ENCODE measurements around the gene FGFRL1. TPM values are rescaled to one million over a fixed set of nuclear protein-coding genes. Genes with fewer than 3 reads are reported as not detected.

The FGFRL1 gene
- total RNA-seq, 1 donor from 2014 or later = 5.2 TPM

DNA sequence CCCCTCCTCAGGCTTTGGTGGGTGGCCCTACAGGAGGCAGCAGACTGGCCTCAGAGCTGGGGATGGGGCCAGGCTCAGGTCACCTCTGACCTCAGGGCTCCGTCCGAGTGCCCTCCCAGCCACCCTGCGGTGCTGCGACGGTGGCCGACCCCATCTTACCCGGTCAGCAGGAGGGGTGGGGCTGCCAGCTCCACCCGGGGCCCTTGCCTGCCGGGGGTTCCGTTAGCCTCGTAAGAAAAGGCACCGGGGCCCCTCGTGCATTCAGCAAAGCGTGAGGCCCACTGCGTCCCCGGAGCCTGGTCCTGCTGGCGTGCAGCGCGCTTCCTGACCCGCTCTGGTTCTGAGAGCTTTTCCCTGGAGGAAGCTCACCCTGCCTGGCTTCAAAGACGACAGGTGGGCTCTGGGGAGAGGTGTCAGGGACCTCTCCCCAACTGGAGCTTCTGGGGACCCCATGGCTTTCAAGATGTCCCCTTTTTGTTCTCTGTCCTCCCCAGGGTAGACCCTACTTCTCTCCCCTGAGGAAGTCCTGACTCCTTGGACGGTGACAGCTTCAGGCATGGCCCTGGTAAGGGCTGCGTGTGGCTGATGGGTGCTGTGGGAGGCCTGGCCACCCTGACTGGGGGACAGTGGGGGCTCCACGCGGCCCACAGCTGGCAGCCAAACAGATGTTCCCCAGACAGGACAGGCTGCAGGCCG lies 15.9 kb downstream of the FGFRL1 start:
- TF ChIP-seq, protein P1, sequence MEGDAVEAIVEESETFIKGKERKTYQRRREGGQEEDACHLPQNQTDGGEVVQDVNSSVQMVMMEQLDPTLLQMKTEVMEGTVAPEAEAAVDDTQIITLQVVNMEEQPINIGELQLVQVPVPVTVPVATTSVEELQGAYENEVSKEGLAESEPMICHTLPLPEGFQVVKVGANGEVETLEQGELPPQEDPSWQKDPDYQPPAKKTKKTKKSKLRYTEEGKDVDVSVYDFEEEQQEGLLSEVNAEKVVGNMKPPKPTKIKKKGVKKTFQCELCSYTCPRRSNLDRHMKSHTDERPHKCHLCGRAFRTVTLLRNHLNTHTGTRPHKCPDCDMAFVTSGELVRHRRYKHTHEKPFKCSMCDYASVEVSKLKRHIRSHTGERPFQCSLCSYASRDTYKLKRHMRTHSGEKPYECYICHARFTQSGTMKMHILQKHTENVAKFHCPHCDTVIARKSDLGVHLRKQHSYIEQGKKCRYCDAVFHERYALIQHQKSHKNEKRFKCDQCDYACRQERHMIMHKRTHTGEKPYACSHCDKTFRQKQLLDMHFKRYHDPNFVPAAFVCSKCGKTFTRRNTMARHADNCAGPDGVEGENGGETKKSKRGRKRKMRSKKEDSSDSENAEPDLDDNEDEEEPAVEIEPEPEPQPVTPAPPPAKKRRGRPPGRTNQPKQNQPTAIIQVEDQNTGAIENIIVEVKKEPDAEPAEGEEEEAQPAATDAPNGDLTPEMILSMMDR (IDR thresholded peaks at IDR 0.05; ENCODE audit: unreplicated experiment) = no peak
- Mint-ChIP-seq H3K27me3 (ENCODE audit: unreplicated experiment) (peaks cover 12% of the 10 kb centered on the region), H3K4me3 (ENCODE audit: unreplicated experiment) (no peak overlapping the region), H3K4me1 (ENCODE audit: unreplicated experiment) (no peaks in the 10 kb centered on the region), H3K9me3 (ENCODE audit: unreplicated experiment) (no peaks in the 10 kb centered on the region), H3K27ac (ENCODE audit: unreplicated experiment) (no peak overlapping the region), H3K36me3 (ENCODE audit: low read depth, unreplicated experiment) (peaks cover 3% of the 10 kb centered on the region)
- DNase-seq (ENCODE audit: low spot score) = no peak

DNA sequence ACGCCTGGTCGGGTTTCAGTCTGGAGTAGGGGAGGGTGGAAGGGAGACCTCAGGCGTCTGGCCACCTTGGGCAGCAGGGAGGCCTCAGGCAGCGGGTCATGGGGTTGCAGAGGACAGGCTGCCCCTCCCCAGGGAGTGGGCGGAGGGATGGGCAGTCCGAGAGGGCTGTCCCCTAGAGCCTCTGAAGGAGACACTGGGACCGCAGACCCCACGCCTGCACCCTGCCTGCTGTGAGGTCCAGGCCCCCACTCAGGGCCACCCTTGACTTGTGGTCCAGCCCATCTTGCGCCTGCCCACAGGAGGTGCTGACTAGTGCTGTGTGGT lies 16.5 kb downstream of the FGFRL1 start:
- H3K36me3 Mint-ChIP-seq (ENCODE audit: low read depth, unreplicated experiment) = peaks cover 3% of the 10 kb centered on the region
- no peak overlapping the region for H3K4me3 Mint-ChIP-seq (ENCODE audit: unreplicated experiment)
- TF ChIP-seq, protein P1 (IDR thresholded peaks at IDR 0.05; ENCODE audit: unreplicated experiment) = no peak
- no peak for DNase-seq (ENCODE audit: low spot score)
- H3K9me3 Mint-ChIP-seq (ENCODE audit: unreplicated experiment) = no peaks in the 10 kb centered on the region
- H3K4me1 Mint-ChIP-seq (ENCODE audit: unreplicated experiment) = no peaks in the 10 kb centered on the region
- H3K27ac Mint-ChIP-seq (ENCODE audit: unreplicated experiment) = no peak overlapping the region
- H3K27me3 Mint-ChIP-seq (ENCODE audit: unreplicated experiment) = peaks cover 12% of the 10 kb centered on the region

DNA sequence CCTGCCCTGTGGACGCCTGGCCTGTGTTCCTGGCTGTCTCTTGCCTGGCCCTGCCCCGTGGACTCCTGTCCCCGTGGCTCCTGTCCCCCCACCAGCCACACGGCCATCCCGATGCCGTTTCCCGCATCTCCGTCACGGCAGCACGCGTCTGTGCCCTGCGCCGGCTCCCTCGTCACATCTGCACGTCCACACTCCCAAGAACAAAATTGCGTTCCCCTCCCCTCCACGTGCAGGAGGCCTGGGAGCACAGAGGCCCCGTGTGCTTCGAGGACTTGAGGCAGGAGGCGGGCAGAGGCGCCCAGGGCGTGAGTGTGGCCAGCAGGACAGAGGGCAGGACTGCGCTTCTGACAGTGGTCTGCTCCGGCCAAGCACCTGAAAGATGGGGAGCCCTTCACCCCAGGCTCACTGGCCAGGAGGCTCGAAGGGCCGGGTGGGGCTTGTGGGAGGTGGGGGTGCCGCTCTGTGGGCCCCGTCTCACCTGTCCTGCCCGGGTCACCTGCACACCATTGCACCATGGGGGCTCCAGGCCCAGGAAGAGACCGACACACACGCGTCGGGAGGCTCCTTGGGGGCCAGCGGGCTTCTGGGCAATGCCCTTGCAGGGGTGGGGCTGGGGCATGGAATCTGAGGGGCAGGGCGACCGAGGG lies 17.3 kb downstream of the FGFRL1 start:
- Mint-ChIP-seq H3K36me3 (ENCODE audit: low read depth, unreplicated experiment) (peaks cover 3% of the 10 kb centered on the region), H3K9me3 (ENCODE audit: unreplicated experiment) (no peaks in the 10 kb centered on the region), H3K27me3 (ENCODE audit: unreplicated experiment) (peaks cover 12% of the 10 kb centered on the region), H3K27ac (ENCODE audit: unreplicated experiment) (no peak overlapping the region), H3K4me3 (ENCODE audit: unreplicated experiment) (no peak overlapping the region), H3K4me1 (ENCODE audit: unreplicated experiment) (no peaks in the 10 kb centered on the region)
- DNase-seq (ENCODE audit: low spot score) = no peak
- TF ChIP-seq, protein P1 (IDR thresholded peaks at IDR 0.05; ENCODE audit: unreplicated experiment) = no peak

DNA sequence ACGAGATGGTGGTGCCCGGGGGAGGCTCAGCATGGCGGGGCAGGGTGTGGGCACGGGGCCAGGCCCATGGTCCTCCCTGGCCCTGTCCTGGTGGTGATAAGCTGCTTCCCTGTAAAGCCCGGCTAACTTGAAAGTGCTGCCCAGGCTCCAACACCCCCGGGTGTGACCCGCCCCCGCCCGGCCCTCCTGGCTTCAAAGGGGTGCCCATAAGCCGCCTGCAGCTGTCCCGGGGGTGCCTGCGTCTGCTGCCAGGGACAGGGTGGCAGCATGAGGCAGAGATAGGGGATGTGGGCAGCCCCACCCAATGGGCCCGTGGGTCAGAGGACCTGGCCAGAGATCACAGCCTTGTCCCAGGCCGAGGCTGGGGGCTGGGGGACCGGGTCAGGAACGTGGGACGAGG lies 18.1 kb downstream of the FGFRL1 start:
- TF ChIP-seq, protein P1 (IDR thresholded peaks at IDR 0.05; ENCODE audit: unreplicated experiment) = no peak
- H3K4me1 Mint-ChIP-seq (ENCODE audit: unreplicated experiment) = no peaks in the 10 kb centered on the region
- H3K4me3 Mint-ChIP-seq (ENCODE audit: unreplicated experiment) = no peak overlapping the region
- no peak overlapping the region for H3K27ac Mint-ChIP-seq (ENCODE audit: unreplicated experiment)
- no peak for DNase-seq (ENCODE audit: low spot score)
- no peaks in the 10 kb centered on the region for H3K9me3 Mint-ChIP-seq (ENCODE audit: unreplicated experiment)
- peaks cover 3% of the 10 kb centered on the region for H3K36me3 Mint-ChIP-seq (ENCODE audit: low read depth, unreplicated experiment)
- H3K27me3 Mint-ChIP-seq (ENCODE audit: unreplicated experiment) = peaks cover 12% of the 10 kb centered on the region

DNA sequence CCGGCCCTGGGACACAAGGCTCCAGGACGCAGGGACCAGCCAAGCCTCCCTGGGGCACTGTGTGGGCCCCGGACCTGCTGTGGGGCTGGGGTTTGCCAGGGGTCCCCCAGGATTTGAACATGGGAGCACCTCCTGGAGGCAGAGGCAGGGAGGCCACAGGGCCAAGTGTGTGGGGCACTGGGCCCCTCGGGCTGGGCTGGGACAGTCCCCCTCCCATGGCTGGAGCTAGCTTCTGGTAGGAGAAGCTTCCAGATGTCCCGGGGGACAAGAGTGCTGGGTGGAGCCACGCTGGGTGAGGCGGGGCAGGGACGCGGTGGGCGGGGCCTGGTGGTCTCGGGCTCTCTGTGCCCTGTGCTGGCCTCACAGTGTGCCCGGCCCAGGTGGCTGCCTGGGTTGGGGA lies 18.6 kb downstream of the FGFRL1 start:
- H3K27me3 Mint-ChIP-seq (ENCODE audit: unreplicated experiment) = peaks cover 11% of the 10 kb centered on the region
- no peak for DNase-seq (ENCODE audit: low spot score)
- TF ChIP-seq, protein P1 (IDR thresholded peaks at IDR 0.05; ENCODE audit: unreplicated experiment) = no peak
- no peaks in the 10 kb centered on the region for H3K4me1 Mint-ChIP-seq (ENCODE audit: unreplicated experiment)
- no peak overlapping the region for H3K4me3 Mint-ChIP-seq (ENCODE audit: unreplicated experiment)
- H3K36me3 Mint-ChIP-seq (ENCODE audit: low read depth, unreplicated experiment) = peaks cover 3% of the 10 kb centered on the region
- H3K27ac Mint-ChIP-seq (ENCODE audit: unreplicated experiment) = no peak overlapping the region
- no peaks in the 10 kb centered on the region for H3K9me3 Mint-ChIP-seq (ENCODE audit: unreplicated experiment)

Measured in endothelial cell (in vitro differentiated cells).